ENCODE measurements around the gene PSRC1.
A peak's percentile ranks its signal among the peaks of the same experiment; 100 is the strongest.

The PSRC1 gene

DNA sequence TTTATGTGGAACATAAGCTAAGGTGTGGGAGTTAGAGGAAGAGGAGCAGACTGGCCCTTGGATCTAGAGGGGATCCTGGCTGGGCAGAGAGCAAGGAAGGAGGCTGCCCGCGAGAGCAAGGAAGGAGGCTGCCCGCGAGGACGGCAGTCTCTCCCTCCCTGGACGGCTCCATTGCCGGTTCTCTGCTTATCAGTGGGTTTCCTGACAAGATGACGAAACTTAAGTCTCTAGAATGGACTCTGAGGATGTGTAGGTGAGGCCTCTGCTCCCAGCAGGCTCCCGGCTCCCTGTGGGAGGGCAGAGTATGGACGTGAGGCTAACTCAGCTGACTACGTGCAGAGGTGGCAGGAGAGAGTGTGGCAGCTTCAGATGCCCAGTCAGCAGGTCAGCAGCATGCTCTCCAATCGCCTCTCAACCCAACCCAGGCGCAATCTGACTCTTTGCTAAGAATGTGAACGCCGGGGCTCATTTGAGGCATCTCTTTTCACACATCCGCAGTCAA lies 17.8 kb upstream of the PSRC1 start:
- Histone ChIP-seq H3K56ac (ENCODE audit: low read length) (no peak overlapping the region), H3K27me3 (ENCODE audit: insufficient read depth, low read length, poor library complexity) (no peaks in the 10 kb centered on the region), H3K36me3 (ENCODE audit: control insufficient read depth, insufficient read depth, low read length) (no peaks in the 10 kb centered on the region), H3K4me3 (ENCODE audit: low read length) (no peak overlapping the region), H3K18ac (ENCODE audit: low read length) (no peak overlapping the region), H2AK5ac (ENCODE audit: low read length) (no peak overlapping the region), H2BK5ac (ENCODE audit: low read length) (no peak overlapping the region), H2BK15ac (replicated peaks; ENCODE audit: low read depth) (no peak overlapping the region), H2BK120ac (ENCODE audit: low read depth, low read length) (no peak overlapping the region), H4K8ac (ENCODE audit: low read depth, low read length) (no peak overlapping the region), H4K5ac (ENCODE audit: low read length) (no peak overlapping the region), H3K4ac (ENCODE audit: low read depth, low read length) (no peak overlapping the region), H3K4me1 (ENCODE audit: control insufficient read depth, low read depth, low read length) (no peaks in the 10 kb centered on the region), H3K23ac (ENCODE audit: low read length) (no peak overlapping the region), H3K4me2 (ENCODE audit: low read length) (no peak overlapping the region), H3K9ac (ENCODE audit: low read length) (no peak overlapping the region), H3K79me1 (ENCODE audit: low read length) (no peaks in the 10 kb centered on the region), H3K27ac (ENCODE audit: low read depth, low read length) (no peak overlapping the region), H3K79me2 (ENCODE audit: control insufficient read depth, insufficient read depth, low read length) (no peaks in the 10 kb centered on the region)
- DNase-seq: peak; percentile 33
- WGBS (ENCODE audit: extremely low coverage, insufficient coverage, low lambda C conversion rate): no CpG with 5 or more reads among the region's 16 CpGs

DNA sequence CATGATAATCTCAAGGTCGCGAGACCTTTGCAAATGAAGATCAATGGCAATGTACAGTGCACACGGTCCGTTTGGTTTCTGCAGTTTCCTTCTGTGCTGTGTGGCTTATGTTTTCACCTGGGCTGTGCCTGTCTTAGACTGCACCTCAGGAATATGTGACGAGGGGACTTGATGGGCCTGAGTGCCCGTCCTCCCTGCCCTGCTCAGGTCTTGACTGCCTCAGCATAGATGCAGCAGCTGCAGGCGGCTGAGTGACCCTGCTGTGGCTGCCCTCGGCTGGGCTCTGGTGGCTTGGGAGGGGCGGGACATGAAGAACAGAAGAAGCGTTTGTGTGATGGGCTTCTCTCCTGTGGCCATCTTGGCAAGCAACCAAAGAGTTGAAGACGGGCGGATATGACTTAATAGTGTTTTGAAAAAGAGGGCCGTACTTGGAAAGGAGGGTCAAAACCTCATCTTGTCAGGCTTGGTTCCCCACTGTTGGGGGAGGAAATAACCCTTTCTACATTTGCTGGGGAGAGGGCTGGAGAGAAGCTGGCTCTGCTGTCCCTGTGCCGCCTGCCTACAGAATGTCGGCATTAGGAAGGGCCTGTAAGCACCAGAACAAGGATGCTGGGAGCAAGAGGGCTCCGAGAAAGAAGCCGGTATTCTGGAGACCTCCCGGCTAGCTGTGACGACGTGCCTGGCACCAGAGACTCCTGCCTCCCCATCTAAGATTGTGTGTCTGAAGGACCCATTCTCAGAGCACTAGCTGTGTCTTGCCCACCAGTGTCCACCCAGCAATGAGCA lies 16.8 kb upstream of the PSRC1 start:
- Histone ChIP-seq H3K23ac (ENCODE audit: low read length) (no peak overlapping the region), H3K18ac (ENCODE audit: low read length) (no peak overlapping the region), H2AK5ac (ENCODE audit: low read length) (no peak overlapping the region), H3K4me3 (ENCODE audit: low read length) (no peak overlapping the region), H3K79me1 (ENCODE audit: low read length) (no peaks in the 10 kb centered on the region), H3K36me3 (ENCODE audit: control insufficient read depth, insufficient read depth, low read length) (no peaks in the 10 kb centered on the region), H2BK15ac (replicated peaks; ENCODE audit: low read depth) (no peak overlapping the region), H3K9ac (ENCODE audit: low read length) (no peak overlapping the region), H2BK5ac (ENCODE audit: low read length) (no peak overlapping the region), H3K27ac (ENCODE audit: low read depth, low read length) (no peak overlapping the region), H3K56ac (ENCODE audit: low read length) (no peak overlapping the region), H3K4me1 (ENCODE audit: control insufficient read depth, low read depth, low read length) (no peaks in the 10 kb centered on the region), H4K8ac (ENCODE audit: low read depth, low read length) (no peak overlapping the region), H4K5ac (ENCODE audit: low read length) (no peak overlapping the region), H3K4ac (ENCODE audit: low read depth, low read length) (no peak overlapping the region), H3K27me3 (ENCODE audit: insufficient read depth, low read length, poor library complexity) (no peaks in the 10 kb centered on the region), H3K4me2 (ENCODE audit: low read length) (no peak overlapping the region), H2BK120ac (ENCODE audit: low read depth, low read length) (no peak overlapping the region), H3K79me2 (ENCODE audit: control insufficient read depth, insufficient read depth, low read length) (no peaks in the 10 kb centered on the region)
- no CpG with 5 or more reads among the region's 20 CpGs for WGBS (ENCODE audit: extremely low coverage, insufficient coverage, low lambda C conversion rate)
- no peak for DNase-seq

GRCh38 chr1:109298666-109299557 lies 16.0 kb upstream of the PSRC1 start:
- no peak overlapping the region for H3K4me3 ChIP-seq (ENCODE audit: low read length)
- H3K4ac ChIP-seq (ENCODE audit: low read depth, low read length): no peak overlapping the region
- no CpG with 5 or more reads among the region's 11 CpGs for WGBS (ENCODE audit: extremely low coverage, insufficient coverage, low lambda C conversion rate)
- no peaks in the 10 kb centered on the region for H3K27me3 ChIP-seq (ENCODE audit: insufficient read depth, low read length, poor library complexity)
- no peak overlapping the region for H4K8ac ChIP-seq (ENCODE audit: low read depth, low read length)
- H3K18ac ChIP-seq (ENCODE audit: low read length): no peak overlapping the region
- H3K9ac ChIP-seq (ENCODE audit: low read length): no peak overlapping the region
- H2BK15ac ChIP-seq (replicated peaks; ENCODE audit: low read depth): no peak overlapping the region
- H3K4me1 ChIP-seq (ENCODE audit: control insufficient read depth, low read depth, low read length): no peaks in the 10 kb centered on the region
- no peak overlapping the region for H2BK5ac ChIP-seq (ENCODE audit: low read length)
- peak; percentile 48 for DNase-seq
- H2BK120ac ChIP-seq (ENCODE audit: low read depth, low read length): no peak overlapping the region
- H2AK5ac ChIP-seq (ENCODE audit: low read length): no peak overlapping the region
- no peaks in the 10 kb centered on the region for H3K79me2 ChIP-seq (ENCODE audit: control insufficient read depth, insufficient read depth, low read length)
- no peaks in the 10 kb centered on the region for H3K79me1 ChIP-seq (ENCODE audit: low read length)
- no peak overlapping the region for H3K27ac ChIP-seq (ENCODE audit: low read depth, low read length)
- H4K5ac ChIP-seq (ENCODE audit: low read length): no peak overlapping the region
- peak overlapping the region; percentile 35 for H3K23ac ChIP-seq (ENCODE audit: low read length)
- no peak overlapping the region for H3K4me2 ChIP-seq (ENCODE audit: low read length)
- H3K56ac ChIP-seq (ENCODE audit: low read length): no peak overlapping the region
- H3K36me3 ChIP-seq (ENCODE audit: control insufficient read depth, insufficient read depth, low read length): no peaks in the 10 kb centered on the region

DNA sequence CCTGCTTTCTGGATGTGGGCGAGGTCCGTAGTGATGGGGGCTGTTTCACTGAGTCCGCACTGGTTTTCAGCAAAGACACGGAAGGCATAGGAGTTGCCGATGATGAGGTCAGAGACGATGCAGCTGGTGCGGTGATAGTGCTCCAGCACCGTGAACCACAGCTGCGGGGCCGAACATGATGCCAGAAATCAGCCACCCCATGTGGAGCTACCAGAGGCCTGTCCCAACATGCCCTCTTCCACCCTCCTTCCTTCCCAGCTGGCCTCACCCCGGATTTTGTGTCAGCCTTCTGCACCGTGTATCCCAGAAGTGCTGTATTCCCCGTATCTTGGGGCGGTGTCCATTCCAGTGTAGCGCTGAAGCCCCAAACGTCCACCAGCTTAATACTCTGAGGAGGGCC lies 13.8 kb upstream of the PSRC1 start:
- Histone ChIP-seq H3K56ac (ENCODE audit: low read length) (peak overlapping the region; percentile 34), H3K4me1 (ENCODE audit: control insufficient read depth, low read depth, low read length) (no peaks in the 10 kb centered on the region), H3K79me1 (ENCODE audit: low read length) (no peaks in the 10 kb centered on the region), H3K27me3 (ENCODE audit: insufficient read depth, low read length, poor library complexity) (no peaks in the 10 kb centered on the region), H2BK15ac (replicated peaks; ENCODE audit: low read depth) (no peak overlapping the region), H2AK5ac (ENCODE audit: low read length) (no peak overlapping the region), H4K8ac (ENCODE audit: low read depth, low read length) (no peak overlapping the region), H3K27ac (ENCODE audit: low read depth, low read length) (no peak overlapping the region), H3K18ac (ENCODE audit: low read length) (no peak overlapping the region), H3K79me2 (ENCODE audit: control insufficient read depth, insufficient read depth, low read length) (no peaks in the 10 kb centered on the region), H3K4ac (ENCODE audit: low read depth, low read length) (no peak overlapping the region), H4K5ac (ENCODE audit: low read length) (no peak overlapping the region), H3K4me2 (ENCODE audit: low read length) (no peak overlapping the region), H3K23ac (ENCODE audit: low read length) (no peak overlapping the region), H3K36me3 (ENCODE audit: control insufficient read depth, insufficient read depth, low read length) (no peaks in the 10 kb centered on the region), H2BK5ac (ENCODE audit: low read length) (no peak overlapping the region), H2BK120ac (ENCODE audit: low read depth, low read length) (no peak overlapping the region), H3K9ac (ENCODE audit: low read length) (no peak overlapping the region), H3K4me3 (ENCODE audit: low read length) (no peak overlapping the region)
- no peak for DNase-seq
- WGBS (ENCODE audit: extremely low coverage, insufficient coverage, low lambda C conversion rate): no CpG with 5 or more reads among the region's 16 CpGs

DNA sequence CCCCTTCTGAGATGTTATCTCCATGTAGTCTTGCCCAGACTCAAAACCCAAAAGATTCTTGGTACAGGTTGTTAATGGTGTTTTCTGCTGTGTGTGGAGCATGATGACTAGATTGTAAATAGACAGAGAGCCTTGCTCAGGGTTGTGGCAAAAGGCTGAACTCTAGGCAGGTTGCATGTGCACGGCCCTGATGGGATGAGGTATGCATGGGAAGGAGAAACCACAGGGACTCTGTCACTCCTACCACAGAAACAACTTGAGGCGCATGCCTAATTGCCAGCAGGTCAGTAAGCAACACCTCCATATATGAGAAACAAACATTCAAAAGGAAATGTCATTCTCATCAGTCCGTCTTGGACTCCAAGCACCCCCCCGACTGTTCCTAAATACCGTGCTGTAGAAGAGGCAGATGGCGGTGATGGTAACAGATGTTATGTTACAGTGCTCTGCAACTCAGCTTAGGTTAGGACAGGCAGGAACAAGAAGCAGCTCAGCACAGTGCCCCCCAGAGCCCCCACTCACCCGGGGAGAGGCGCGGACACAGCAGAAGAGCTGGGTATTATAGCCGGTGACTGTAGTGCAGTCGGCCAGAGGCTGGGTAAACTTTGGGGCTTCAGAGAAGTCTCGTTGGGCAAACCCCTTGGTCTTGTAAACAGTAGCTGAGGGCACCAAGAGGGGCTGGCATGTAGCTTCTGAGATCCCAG lies 12.9 kb upstream of the PSRC1 start:
- no peak overlapping the region for H3K27ac ChIP-seq (ENCODE audit: low read depth, low read length)
- H2BK5ac ChIP-seq (ENCODE audit: low read length): no peak overlapping the region
- no peak overlapping the region for H3K23ac ChIP-seq (ENCODE audit: low read length)
- no peak overlapping the region for H4K8ac ChIP-seq (ENCODE audit: low read depth, low read length)
- no peak overlapping the region for H4K5ac ChIP-seq (ENCODE audit: low read length)
- H3K79me1 ChIP-seq (ENCODE audit: low read length): no peaks in the 10 kb centered on the region
- H3K56ac ChIP-seq (ENCODE audit: low read length): no peak overlapping the region
- H3K4me2 ChIP-seq (ENCODE audit: low read length): no peak overlapping the region
- no peak overlapping the region for H3K4me3 ChIP-seq (ENCODE audit: low read length)
- no peak for DNase-seq
- no peak overlapping the region for H2AK5ac ChIP-seq (ENCODE audit: low read length)
- no peak overlapping the region for H3K9ac ChIP-seq (ENCODE audit: low read length)
- no peaks in the 10 kb centered on the region for H3K27me3 ChIP-seq (ENCODE audit: insufficient read depth, low read length, poor library complexity)
- H3K4me1 ChIP-seq (ENCODE audit: control insufficient read depth, low read depth, low read length): no peaks in the 10 kb centered on the region
- H3K18ac ChIP-seq (ENCODE audit: low read length): no peak overlapping the region
- H3K36me3 ChIP-seq (ENCODE audit: control insufficient read depth, insufficient read depth, low read length): no peaks in the 10 kb centered on the region
- H3K4ac ChIP-seq (ENCODE audit: low read depth, low read length): no peak overlapping the region
- no peak overlapping the region for H2BK120ac ChIP-seq (ENCODE audit: low read depth, low read length)
- no peaks in the 10 kb centered on the region for H3K79me2 ChIP-seq (ENCODE audit: control insufficient read depth, insufficient read depth, low read length)
- H2BK15ac ChIP-seq (replicated peaks; ENCODE audit: low read depth): no peak overlapping the region
- WGBS (ENCODE audit: extremely low coverage, insufficient coverage, low lambda C conversion rate): no CpG with 5 or more reads among the region's 12 CpGs

Measured in mesendoderm (in vitro differentiated cells).